GM19455 (cell line): Measurements from ENCODE around the gene CALML4.

Source experiments
- ATAC-seq: cut with Tn5 transposase; IDR thresholded peaks from one replicate; pipeline ENCODE4 v1.9.1; 2021; ENCODE audit not compliant: unreplicated experiment

The CALML4 gene

DNA sequence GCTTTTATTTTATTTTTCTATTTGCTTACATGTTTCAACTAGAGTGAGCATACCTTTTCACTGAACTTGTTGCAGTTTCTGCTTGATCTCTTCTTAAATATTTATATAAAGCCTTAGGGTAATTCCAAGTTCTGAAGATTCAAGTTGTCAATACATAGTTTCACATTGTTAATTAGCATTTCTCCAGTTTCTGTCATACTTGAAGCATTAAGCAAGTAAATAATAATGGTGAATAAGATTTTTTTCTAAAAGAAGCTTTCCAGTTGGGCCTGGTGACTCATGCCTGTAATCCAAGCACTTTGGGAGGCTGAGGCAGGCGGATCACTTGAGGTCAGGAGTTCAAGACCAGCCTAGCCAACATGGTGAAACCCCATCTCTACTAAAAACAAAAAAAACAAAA, 53.9 kb downstream of the CALML4 start:
- no peak for ATAC-seq

DNA sequence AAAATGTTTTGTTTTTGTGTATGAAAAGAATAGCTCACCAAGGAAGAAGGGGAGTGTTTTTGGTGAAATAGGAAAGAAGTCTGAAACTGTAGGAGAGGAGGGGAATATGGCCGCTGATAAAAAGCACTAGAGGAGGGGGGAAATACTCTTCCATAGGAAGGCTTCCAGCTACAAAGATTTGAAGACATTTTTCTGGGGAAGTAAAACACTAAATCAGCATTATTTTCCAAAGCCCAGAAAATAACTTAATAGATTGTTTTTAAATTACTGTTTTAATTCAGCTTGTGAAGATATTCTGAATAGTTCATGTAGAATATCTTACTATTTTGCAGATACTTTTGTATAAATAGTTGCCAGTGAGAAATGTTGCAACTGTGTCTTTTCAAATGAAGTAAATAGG, 54.9 kb downstream of the CALML4 start:
- ATAC-seq, result no peak

DNA sequence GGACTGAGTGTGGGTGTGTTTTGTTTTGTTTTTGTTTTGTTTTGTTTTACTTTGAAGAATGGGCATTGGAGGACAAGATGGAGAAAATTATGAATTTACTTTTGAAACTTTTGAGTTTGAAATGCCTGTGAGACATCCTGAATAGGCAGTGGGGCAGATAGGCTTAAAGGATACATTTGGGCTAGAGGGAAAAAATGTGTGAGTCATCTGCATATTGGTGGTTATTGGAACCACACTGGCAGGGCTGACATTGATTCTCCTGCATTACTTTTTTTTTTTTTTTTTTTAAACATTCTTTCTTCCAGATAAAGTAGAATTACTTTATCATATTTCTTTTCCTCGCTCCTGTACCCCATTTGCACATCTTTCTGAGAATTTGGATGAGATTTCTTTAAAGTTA, 56.1 kb downstream of the CALML4 start:
- no peak for ATAC-seq

DNA sequence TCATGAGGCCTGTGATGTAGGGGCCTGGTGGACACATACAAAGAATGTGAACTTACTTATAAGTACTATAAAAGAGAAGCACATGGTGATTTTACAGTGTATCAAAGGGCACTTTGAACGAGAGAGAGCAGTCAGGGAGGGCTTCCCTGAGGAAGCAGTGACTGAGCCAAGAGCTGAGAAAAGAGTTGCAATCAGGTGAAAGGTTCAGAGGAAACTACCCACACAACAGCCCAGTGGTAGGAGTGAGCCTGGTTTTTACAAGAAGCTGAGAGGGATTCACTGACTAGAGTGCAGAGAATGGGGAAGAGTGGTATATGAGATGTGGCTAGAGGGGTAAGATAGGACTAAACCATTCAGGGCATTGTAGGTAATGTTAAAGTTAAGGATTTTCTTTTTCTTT, 57.1 kb downstream of the CALML4 start:
- no peak for ATAC-seq

DNA sequence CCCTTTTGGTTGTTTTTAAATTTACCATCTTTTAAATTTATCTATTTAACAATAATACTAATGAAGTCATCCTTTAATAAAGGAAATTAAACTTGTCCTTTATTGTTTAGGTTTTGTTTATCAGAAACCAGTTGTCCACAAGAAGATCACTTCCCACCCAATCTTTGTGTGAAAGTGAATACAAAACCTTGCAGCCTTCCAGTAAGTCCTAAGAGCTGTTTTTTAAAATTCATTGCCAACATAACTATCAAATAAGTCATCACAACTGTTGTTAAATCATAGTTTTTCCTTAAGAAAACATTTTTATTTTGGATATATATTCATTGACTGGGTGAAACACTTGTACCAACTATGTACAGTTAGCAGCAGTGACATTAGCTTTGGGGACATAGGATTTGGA, 59.4 kb downstream of the CALML4 start:
- no peak for ATAC-seq

DNA sequence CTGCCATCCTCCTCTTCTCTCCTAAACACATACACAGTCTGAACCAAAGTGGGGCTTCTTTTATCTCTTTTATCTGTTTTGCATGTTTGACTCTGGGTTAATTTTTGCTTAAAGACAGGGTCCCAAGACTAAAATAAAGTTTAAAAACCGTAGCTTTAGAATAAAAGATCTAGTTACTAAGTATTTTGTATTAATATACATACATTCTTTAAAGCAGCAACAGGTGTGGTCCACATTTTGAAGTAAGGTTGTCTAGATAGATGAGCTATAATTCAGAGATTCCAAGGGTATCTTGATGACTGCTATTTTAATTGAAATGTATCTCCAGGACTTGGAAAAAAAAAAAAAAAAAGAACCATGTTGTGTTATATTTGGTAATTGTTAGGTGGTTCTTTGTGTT, 61.3 kb downstream of the CALML4 start:
- no peak for ATAC-seq

DNA sequence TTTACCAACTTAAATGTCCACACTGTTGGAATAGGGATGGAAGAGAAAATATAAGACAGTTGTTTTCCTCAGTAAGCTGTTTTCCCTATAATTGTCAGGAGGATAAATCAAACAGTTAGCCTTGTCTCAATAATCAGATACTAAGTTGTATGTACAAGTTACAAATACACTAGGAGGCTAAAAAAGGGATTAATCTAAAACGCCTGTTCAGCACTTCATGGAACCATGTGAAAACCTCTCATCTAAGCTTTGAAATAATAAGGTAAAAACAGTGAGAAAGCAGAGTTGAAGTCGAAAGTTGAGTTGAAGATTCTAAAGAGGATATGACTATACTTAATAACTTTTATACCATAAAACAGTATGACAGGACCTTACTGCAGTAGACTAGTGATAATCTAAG, 62.0 kb downstream of the CALML4 start:
- ATAC-seq, result no peak
